Smooth muscle cell (in vitro differentiated cells): ENCODE results near the gene DTWD2. TPM values are rescaled to one million over a fixed set of nuclear protein-coding genes. Genes with fewer than 3 reads are reported as not detected.
"Not testable (repeated sequence)": the region's sequence is repeated elsewhere in the genome, so short reads cannot be mapped to it uniquely, and the experiment has no call there.

ENCODE experiments used
- DNase-seq: peaks from one replicate; lab custom pipeline; 2025; ENCODE audit not compliant: unreplicated experiment; lab: John Stamatoyannopoulos, UW
- H2AFZ ChIP-seq: fragments of 200-600 bp; sonication (generic); 2 replicates; pipeline ENCODE4 v1.6.0; 2016; ENCODE audit warnings: antibody characterized with exemption, low read depth, mild to moderate bottlenecking
- H3F3A ChIP-seq: fragments of 200-600 bp; sonication (generic); 2 replicates; pipeline ENCODE4 v1.6.0; 2017; ENCODE audit warnings: antibody characterized with exemption, low read depth
- H3K27ac ChIP-seq: fragments of 200-600 bp; sonication (generic); 2 replicates; pipeline ENCODE4 v1.5.1; 2016; ENCODE audit warnings: low read depth, mild to moderate bottlenecking
- H3K27me3 ChIP-seq: fragments of 200-600 bp; sonication (generic); 2 replicates; pipeline ENCODE4 v1.6.1; 2016; ENCODE audit warnings: low read depth, mild to moderate bottlenecking
- H3K36me3 ChIP-seq: fragments of 200-600 bp; sonication (generic); 2 replicates; pipeline ENCODE4 v1.5.1; 2016; ENCODE audit warnings: low read depth
- H3K4me1 ChIP-seq: fragments of 200-600 bp; sonication (generic); 2 replicates; pipeline ENCODE4 v1.5.1; 2016; ENCODE audit warnings: low read depth
- H3K4me2 ChIP-seq: fragments of 200-600 bp; sonication (generic); 2 replicates; pipeline ENCODE4 v1.6.0; 2016; ENCODE audit warnings: mild to moderate bottlenecking
- H3K4me3 ChIP-seq: fragments of 200-600 bp; sonication (generic); 2 replicates; pipeline ENCODE4 v1.5.1; 2016; ENCODE audit warnings: mild to moderate bottlenecking
- H3K79me2 ChIP-seq: fragments of 200-600 bp; sonication (generic); 2 replicates; pipeline ENCODE4 v1.6.0; 2016; ENCODE audit warnings: low read depth, mild to moderate bottlenecking
- H3K9ac ChIP-seq: fragments of 200-600 bp; sonication (generic); 2 replicates; pipeline ENCODE4 v1.6.0; 2016; ENCODE audit warnings: low read depth
- H3K9me3 ChIP-seq: fragments of 200-600 bp; sonication (generic); replicated peaks from 2 replicates; pipeline ENCODE4 v1.5.1; 2016; ENCODE audit warnings: low read depth
- H4K20me1 ChIP-seq: fragments of 200-600 bp; sonication (generic); 2 replicates; pipeline ENCODE4 v1.6.0; 2016; ENCODE audit warnings: low read depth
- WGBS: methylation state at CpG from one replicate; pipeline ENCODE4 v1.1.7; 2016; ENCODE audit warnings: low lambda C conversion rate; 5-methylcytosine and 5-hydroxymethylcytosine counted together
- polyA plus RNA-seq: library from polyadenylated mRNA; unstranded; fragments of >200 nt; fragmentation: Nextera tagmentation; extraction: Ambion mirVana; gene quantifications from 2 replicates; pipeline ENCODE4 v1.2.1, GENCODE V29; 2016
- total RNA-seq: library from RNA; depleted of rRNA; stranded (reverse); fragments of >200 nt; gene quantifications from 2 replicates; pipeline ENCODE4 v1.2.3, GENCODE V29; 2014
- TF ChIP-seq, protein P1 (sequence below): fragments of 200-600 bp; sonication (generic); IDR thresholded peaks from 2 replicates; pipeline ENCODE4 v1.5.1; 2017; ENCODE audit warnings: borderline replicate concordance, mild to moderate bottlenecking, antibody characterized with exemption; ENCODE audit not compliant: insufficient read depth, poor library complexity, severe bottlenecking

The DTWD2 gene
- total and polyA plus RNA-seq, 2 experiments from 2014 or later, result 0.58 to 1.7 TPM

DNA sequence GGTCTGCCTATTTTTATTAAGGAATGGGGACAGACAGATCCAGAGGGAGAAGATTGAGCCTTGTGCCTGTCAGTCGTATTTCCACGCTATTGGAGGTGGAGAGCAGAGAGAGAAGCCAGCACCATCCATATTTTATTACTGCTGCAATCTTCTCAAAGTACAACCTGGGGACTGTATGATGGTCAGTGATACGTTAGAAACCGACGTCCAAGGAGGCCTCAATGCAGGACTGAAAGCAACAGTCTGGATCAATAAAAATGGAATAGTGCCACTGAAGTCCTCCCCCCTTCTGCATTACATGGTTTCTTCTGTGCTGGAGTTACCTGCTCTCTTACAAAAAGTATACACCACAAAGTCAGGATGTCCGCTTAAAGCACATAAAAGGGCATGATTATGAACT lies 21.9 kb upstream of the DTWD2 start:
- Histone ChIP-seq H3K27ac (no peak overlapping the region), H3K36me3 (no peaks in the 10 kb centered on the region), H3K4me1 (no peaks in the 10 kb centered on the region), H3F3A (no peaks in the 10 kb centered on the region), H3K4me3 (no peak overlapping the region), H3K27me3 (no peaks in the 10 kb centered on the region), H3K79me2 (no peaks in the 10 kb centered on the region), H3K4me2 (no peak overlapping the region), H3K9me3 (no peaks in the 10 kb centered on the region), H2AFZ (no peak overlapping the region), H4K20me1 (no peaks in the 10 kb centered on the region), H3K9ac (no peak overlapping the region)
- TF ChIP-seq, protein P1, sequence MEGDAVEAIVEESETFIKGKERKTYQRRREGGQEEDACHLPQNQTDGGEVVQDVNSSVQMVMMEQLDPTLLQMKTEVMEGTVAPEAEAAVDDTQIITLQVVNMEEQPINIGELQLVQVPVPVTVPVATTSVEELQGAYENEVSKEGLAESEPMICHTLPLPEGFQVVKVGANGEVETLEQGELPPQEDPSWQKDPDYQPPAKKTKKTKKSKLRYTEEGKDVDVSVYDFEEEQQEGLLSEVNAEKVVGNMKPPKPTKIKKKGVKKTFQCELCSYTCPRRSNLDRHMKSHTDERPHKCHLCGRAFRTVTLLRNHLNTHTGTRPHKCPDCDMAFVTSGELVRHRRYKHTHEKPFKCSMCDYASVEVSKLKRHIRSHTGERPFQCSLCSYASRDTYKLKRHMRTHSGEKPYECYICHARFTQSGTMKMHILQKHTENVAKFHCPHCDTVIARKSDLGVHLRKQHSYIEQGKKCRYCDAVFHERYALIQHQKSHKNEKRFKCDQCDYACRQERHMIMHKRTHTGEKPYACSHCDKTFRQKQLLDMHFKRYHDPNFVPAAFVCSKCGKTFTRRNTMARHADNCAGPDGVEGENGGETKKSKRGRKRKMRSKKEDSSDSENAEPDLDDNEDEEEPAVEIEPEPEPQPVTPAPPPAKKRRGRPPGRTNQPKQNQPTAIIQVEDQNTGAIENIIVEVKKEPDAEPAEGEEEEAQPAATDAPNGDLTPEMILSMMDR, result no peak
- WGBS, result 92% methylated on average over 6 of the region's 6 CpGs
- DNase-seq, result no peak

DNA sequence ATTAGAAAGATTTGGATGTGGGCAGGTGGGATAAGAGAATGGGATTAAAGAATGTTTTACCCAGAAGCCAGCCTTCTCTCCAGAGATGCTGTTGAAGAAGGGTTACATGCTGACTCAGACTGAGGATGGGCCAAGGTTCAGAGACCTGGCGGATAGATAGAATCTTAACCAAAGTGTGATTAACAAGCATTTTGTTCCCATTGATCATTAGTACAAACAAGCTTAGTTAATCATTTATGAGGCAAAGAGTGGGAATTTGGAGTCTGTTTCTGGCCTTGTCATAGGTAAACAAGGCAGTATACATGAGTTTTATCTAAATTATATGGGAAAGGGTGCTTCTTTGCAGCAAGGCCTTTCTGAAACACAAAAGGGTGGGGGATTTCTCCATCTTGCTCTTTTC lies 20.8 kb upstream of the DTWD2 start:
- no peak overlapping the region for H3K4me2 ChIP-seq
- H2AFZ ChIP-seq, result no peak overlapping the region
- TF ChIP-seq, protein P1, result no peak
- H3K27me3 ChIP-seq, result no peaks in the 10 kb centered on the region
- H3K9ac ChIP-seq, result no peak overlapping the region
- H4K20me1 ChIP-seq, result no peaks in the 10 kb centered on the region
- no peaks in the 10 kb centered on the region for H3F3A ChIP-seq
- no peak overlapping the region for H3K27ac ChIP-seq
- no peak for DNase-seq
- H3K9me3 ChIP-seq, result no peaks in the 10 kb centered on the region
- H3K4me3 ChIP-seq, result no peak overlapping the region
- H3K4me1 ChIP-seq, result no peaks in the 10 kb centered on the region
- H3K36me3 ChIP-seq, result no peaks in the 10 kb centered on the region
- 76% methylated on average over 1 of the region's 1 CpG for WGBS
- H3K79me2 ChIP-seq, result no peaks in the 10 kb centered on the region

DNA sequence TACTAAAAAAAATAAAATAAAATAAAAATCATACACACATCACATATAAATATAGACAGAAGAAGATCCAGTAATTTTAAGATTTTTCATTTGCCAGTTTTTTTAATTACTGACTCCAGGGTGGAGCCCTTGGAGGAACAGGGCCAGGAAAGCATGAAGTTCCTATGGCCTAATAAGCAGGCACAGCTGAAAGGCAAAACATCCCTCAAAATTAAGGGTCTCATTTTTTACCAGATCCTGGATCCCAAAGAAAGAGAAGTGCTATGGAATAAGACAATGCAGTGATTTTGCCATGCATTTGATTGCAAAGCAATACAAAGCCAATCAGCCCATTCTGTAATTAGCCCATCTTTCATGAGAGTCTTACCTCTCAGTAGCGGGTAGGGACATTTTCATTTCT lies 11.3 kb upstream of the DTWD2 start:
- 95% methylated on average over 1 of the region's 1 CpG for WGBS
- TF ChIP-seq, protein P1, result no peak
- Histone ChIP-seq H3K27ac (no peak overlapping the region), H3K79me2 (no peaks in the 10 kb centered on the region), H3K9me3 (no peaks in the 10 kb centered on the region), H3K4me2 (no peak overlapping the region), H2AFZ (no peak overlapping the region), H3F3A (no peaks in the 10 kb centered on the region), H3K4me1 (no peaks in the 10 kb centered on the region), H4K20me1 (no peaks in the 10 kb centered on the region), H3K27me3 (no peaks in the 10 kb centered on the region), H3K9ac (no peak overlapping the region), H3K36me3 (no peaks in the 10 kb centered on the region), H3K4me3 (no peak overlapping the region)
- no peak for DNase-seq

DNA sequence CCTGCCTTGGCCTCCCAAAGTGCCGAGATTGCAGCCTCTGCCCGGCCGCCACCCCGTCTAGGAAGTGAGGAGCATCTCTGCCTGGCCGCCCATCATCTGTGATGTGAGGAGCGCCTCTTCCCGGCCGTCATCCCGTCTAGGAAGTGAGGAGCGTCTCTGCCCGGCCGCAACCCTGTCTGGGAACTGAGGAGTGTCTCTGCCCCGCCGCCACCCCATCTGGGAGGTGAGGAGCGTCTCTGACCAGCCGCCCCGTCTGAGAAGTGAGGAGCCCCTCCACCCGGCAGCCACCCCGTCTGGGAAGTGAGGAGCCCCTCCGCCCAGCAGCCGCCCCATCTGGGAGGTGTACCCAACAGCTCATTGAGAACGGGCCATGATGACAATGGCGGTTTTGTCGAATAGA lies 10.5 kb upstream of the DTWD2 start:
- H2AFZ ChIP-seq, H3K27me3 ChIP-seq, DNase-seq, H3F3A ChIP-seq, H3K36me3 ChIP-seq, H3K9ac ChIP-seq, H4K20me1 ChIP-seq, H3K27ac ChIP-seq, H3K4me1 ChIP-seq, H3K4me2 ChIP-seq, H3K9me3 ChIP-seq, H3K4me3 ChIP-seq, H3K79me2 ChIP-seq: not testable (repeated sequence)
- WGBS, result 93% methylated on average over 24 of the region's 24 CpGs
